CD8-positive, alpha-beta memory T cell (primary cell): Measurements from ENCODE around the gene FOXD4L3. TPM values are rescaled to one million over a fixed set of nuclear protein-coding genes. Genes with fewer than 3 reads are reported as not detected.
"Not testable (repeated sequence)": the region's sequence is repeated elsewhere in the genome, so short reads cannot be mapped to it uniquely, and the experiment has no call there.

Experiments used
- CTCF ChIA-PET: fragments of 350-600 bp; sonication (Branson Sonifier 250); formaldehyde crosslinking; loops from one replicate; lab custom pipeline; 2021; ENCODE audit warnings: antibody characterized with exemption; lab: Charles Lee
- POLR2A ChIA-PET: fragments of 350-600 bp; sonication (Branson Sonifier 250); formaldehyde crosslinking; loops from one replicate; lab custom pipeline; 2021; ENCODE audit warnings: antibody characterized with exemption; lab: Charles Lee
- DNase-seq, 5 donors: peaks; one replicate each; pipeline versions ENCODE4 v3.0.0 to v3.0.0-alpha.2; 2020 to 2022; ENCODE audit warnings: mixed read lengths in 1 of 5
- H3K27ac ChIP-seq: one replicate; pipeline ENCODE4 v1.7.0; 2013; ENCODE audit warnings: low read depth, mild to moderate bottlenecking, low read length, moderate library complexity
- H3K27me3 ChIP-seq: 2 replicates; pipeline ENCODE4 v1.7.0; 2013; ENCODE audit warnings: low read length, mild to moderate bottlenecking; ENCODE audit not compliant: insufficient read depth, poor library complexity, severe bottlenecking
- H3K36me3 ChIP-seq: 2 replicates; pipeline ENCODE4 v1.7.0; 2013; ENCODE audit warnings: mild to moderate bottlenecking, low read length, moderate library complexity; ENCODE audit not compliant: insufficient read depth
- H3K4me1 ChIP-seq: 2 replicates; pipeline ENCODE4 v1.7.0; 2013; ENCODE audit warnings: mild to moderate bottlenecking, low read length, moderate library complexity; ENCODE audit not compliant: insufficient read depth
- H3K4me3 ChIP-seq: 2 replicates; pipeline ENCODE4 v1.7.0; 2013; ENCODE audit warnings: mild to moderate bottlenecking, low read length
- H3K9me3 ChIP-seq: 2 replicates; pipeline ENCODE4 v1.7.0; 2013; ENCODE audit warnings: mild to moderate bottlenecking, low read length
- H3K27ac Mint-ChIP-seq, 8 donors: one replicate each; pipeline ENCODE4 v1.8.0; 2020 to 2021; ENCODE audit warnings: mixed read lengths in 8 of 8, mild to moderate bottlenecking in 6 of 8, inconsistent platforms in 3 of 8, moderate library complexity in 3 of 8
- H3K27me3 Mint-ChIP-seq, 2 donors: one replicate each; pipeline ENCODE4 v1.8.0; 2020 to 2021; ENCODE audit warnings: mixed read lengths in 2 of 2, mild to moderate bottlenecking in 1 of 2, moderate library complexity in 1 of 2
- H3K36me3 Mint-ChIP-seq, 3 donors: one replicate each; pipeline ENCODE4 v1.8.0; 2020 to 2021; ENCODE audit warnings: mixed read lengths in 3 of 3, inconsistent platforms in 1 of 3, mild to moderate bottlenecking in 1 of 3
- H3K4me1 Mint-ChIP-seq, 3 donors: one replicate each; pipeline ENCODE4 v1.8.0; 2020 to 2021; ENCODE audit warnings: mixed read lengths in 3 of 3, inconsistent platforms in 1 of 3, mild to moderate bottlenecking in 1 of 3
- H3K4me3 Mint-ChIP-seq, 7 donors: one replicate each; pipeline ENCODE4 v1.8.0; 2020 to 2021; ENCODE audit warnings: mixed read lengths in 7 of 7, mild to moderate bottlenecking in 6 of 7, moderate library complexity in 4 of 7, inconsistent platforms in 2 of 7
- H3K9me3 Mint-ChIP-seq, 5 donors: one replicate each; pipeline ENCODE4 v1.8.0; 2020 to 2022; ENCODE audit warnings: mixed read lengths in 5 of 5, mild to moderate bottlenecking in 3 of 5, moderate library complexity in 2 of 5, inconsistent platforms in 1 of 5
- polyA plus RNA-seq: library from polyadenylated mRNA; unstranded; fragments of 300-500 nt; fragmentation: Illumina TruSeq; gene quantifications from one replicate; pipeline ENCODE4 v1.2.3, GENCODE V29; 2021
- total RNA-seq, 2 experiments: library from RNA; stranded (reverse); gene quantifications; one replicate each; pipeline ENCODE4 v1.2.3, GENCODE V29; 2021

Gene FOXD4L3
- total and polyA plus RNA-seq, 3 experiments from 2014 or later, result not detected

- H3K9me3 ChIP-seq, H3K4me3 Mint-ChIP-seq, H3K4me3 ChIP-seq, H3K36me3 Mint-ChIP-seq, H3K27me3 Mint-ChIP-seq, H3K4me1 ChIP-seq, H3K27me3 ChIP-seq, H3K27ac Mint-ChIP-seq, H3K27ac ChIP-seq, DNase-seq, H3K4me1 Mint-ChIP-seq, CTCF ChIA-PET, H3K9me3 Mint-ChIP-seq, H3K36me3 ChIP-seq, POLR2A ChIA-PET: not testable (repeated sequence)
Measured at GRCh38 chr9:68311208-68311607, 8.5 kb downstream of the FOXD4L3 start.

- POLR2A ChIA-PET, CTCF ChIA-PET, H3K27me3 Mint-ChIP-seq, H3K9me3 Mint-ChIP-seq, H3K4me3 ChIP-seq, H3K36me3 ChIP-seq, H3K4me1 Mint-ChIP-seq, H3K4me3 Mint-ChIP-seq, H3K9me3 ChIP-seq, DNase-seq, H3K27ac ChIP-seq, H3K27me3 ChIP-seq, H3K4me1 ChIP-seq, H3K36me3 Mint-ChIP-seq: not testable (repeated sequence)
- H3K27ac Mint-ChIP-seq, result peak overlapping the region in 1 of 8 donors; percentile 33
Measured at GRCh38 chr9:68318209-68318608, 15.5 kb downstream of the FOXD4L3 start.

DNA sequence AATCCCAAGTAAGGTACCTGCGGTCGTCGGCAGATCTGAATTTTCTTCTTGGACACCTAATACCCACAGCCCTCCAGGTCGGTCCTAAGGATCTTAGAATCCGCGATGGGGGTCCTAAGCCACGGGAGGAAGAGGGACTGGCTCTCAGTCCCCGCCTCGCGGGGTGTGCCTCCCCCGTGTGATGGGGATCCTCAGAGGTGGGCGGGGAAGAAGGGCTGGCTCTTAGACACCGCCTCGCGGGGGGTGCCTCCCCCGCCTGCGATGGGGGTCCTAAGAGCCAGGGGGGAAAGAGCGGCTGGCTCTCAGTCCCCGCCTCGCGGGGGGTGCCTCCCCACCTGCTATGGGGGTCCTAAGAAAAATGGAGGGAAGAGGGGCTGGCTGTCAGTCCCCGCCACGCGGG lies 21.1 kb downstream of the FOXD4L3 start:
- H3K27me3 Mint-ChIP-seq, H3K27ac ChIP-seq, H3K36me3 ChIP-seq, H3K9me3 ChIP-seq, H3K4me3 ChIP-seq, H3K36me3 Mint-ChIP-seq, H3K4me3 Mint-ChIP-seq, H3K4me1 Mint-ChIP-seq, H3K4me1 ChIP-seq, DNase-seq, H3K27ac Mint-ChIP-seq, POLR2A ChIA-PET, CTCF ChIA-PET, H3K27me3 ChIP-seq, H3K9me3 Mint-ChIP-seq: not testable (repeated sequence)

- H3K9me3 ChIP-seq, H3K4me1 ChIP-seq, POLR2A ChIA-PET, H3K4me3 ChIP-seq, H3K36me3 Mint-ChIP-seq, H3K27ac Mint-ChIP-seq, DNase-seq, H3K36me3 ChIP-seq, H3K4me3 Mint-ChIP-seq, H3K27ac ChIP-seq, CTCF ChIA-PET, H3K27me3 Mint-ChIP-seq, H3K9me3 Mint-ChIP-seq, H3K27me3 ChIP-seq, H3K4me1 Mint-ChIP-seq: not testable (repeated sequence)
Measured at GRCh38 chr9:68324518-68324917, 21.9 kb downstream of the FOXD4L3 start.

DNA sequence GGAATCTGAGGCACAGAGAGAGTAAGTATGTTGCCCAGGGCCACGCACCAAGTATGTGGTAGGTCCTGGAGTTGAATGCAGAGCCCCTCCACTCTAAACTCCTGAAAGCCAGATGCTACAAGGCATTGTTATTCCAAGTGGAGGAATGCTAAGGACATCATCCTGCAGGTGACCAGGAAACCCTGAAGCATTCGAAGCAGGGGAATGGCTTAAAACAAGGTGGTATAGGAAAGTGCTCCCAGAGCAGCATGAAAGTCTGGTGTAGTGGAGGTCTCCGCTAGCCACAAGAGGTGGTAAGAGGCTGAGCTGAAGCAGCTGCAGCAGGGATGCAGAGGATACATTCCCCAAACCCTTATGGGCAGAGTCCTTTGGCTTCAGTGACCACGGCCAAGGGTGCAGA lies 26.4 kb downstream of the FOXD4L3 start:
- H3K4me1 ChIP-seq, H3K36me3 ChIP-seq, H3K9me3 ChIP-seq, POLR2A ChIA-PET, H3K27me3 Mint-ChIP-seq, CTCF ChIA-PET, H3K4me3 ChIP-seq, H3K4me1 Mint-ChIP-seq, H3K27ac Mint-ChIP-seq, H3K4me3 Mint-ChIP-seq, H3K27me3 ChIP-seq, H3K36me3 Mint-ChIP-seq, H3K9me3 Mint-ChIP-seq, H3K27ac ChIP-seq, DNase-seq: not testable (repeated sequence)

DNA sequence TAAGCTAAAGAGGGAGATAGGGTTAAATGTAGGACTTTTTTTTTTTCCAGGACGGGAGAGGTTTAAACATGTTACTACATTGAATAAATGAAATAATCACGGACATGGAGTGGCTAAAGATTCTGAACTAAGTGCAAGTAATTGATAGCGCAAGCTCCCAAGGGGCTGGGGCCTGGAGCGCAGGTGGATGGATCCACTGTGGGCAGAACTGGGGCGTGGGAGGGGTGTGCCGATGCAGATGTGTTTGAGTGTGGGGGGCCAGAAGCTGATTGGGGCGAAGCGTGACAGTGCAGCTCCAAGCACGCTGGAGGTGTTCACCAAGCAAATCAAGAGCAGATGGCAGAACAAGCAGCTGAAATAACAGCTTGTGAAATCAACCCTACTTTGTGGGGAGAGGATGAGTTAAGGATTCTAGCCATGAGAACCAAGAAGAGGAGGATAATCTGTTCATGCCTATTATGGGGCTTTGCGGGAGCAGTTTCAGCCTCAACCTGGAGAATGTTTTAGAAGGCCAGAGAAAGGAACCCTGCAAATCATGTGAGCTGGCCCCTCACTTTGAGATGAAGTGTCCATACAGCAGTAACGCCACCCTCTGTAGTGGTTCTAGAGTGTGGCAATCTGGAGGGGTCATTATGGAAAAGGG lies 28.0 kb downstream of the FOXD4L3 start:
- H3K9me3 ChIP-seq, H3K4me3 Mint-ChIP-seq, H3K27ac Mint-ChIP-seq: not testable (repeated sequence)

GRCh38 chr9:68332122-68332521 lies 29.5 kb downstream of the FOXD4L3 start:
- H3K27me3 ChIP-seq, H3K27me3 Mint-ChIP-seq, H3K36me3 ChIP-seq, POLR2A ChIA-PET, H3K4me3 Mint-ChIP-seq, H3K27ac Mint-ChIP-seq, H3K4me1 ChIP-seq, H3K9me3 ChIP-seq, DNase-seq, CTCF ChIA-PET, H3K27ac ChIP-seq, H3K36me3 Mint-ChIP-seq, H3K9me3 Mint-ChIP-seq, H3K4me1 Mint-ChIP-seq, H3K4me3 ChIP-seq: not testable (repeated sequence)

More for the DNA sequence above, 28.0 kb downstream of the FOXD4L3 start:
- CTCF ChIA-PET, H3K4me1 Mint-ChIP-seq, H3K4me1 ChIP-seq, H3K4me3 ChIP-seq, H3K27ac ChIP-seq, H3K27me3 ChIP-seq, DNase-seq, H3K36me3 Mint-ChIP-seq, H3K27me3 Mint-ChIP-seq, H3K36me3 ChIP-seq, H3K9me3 Mint-ChIP-seq, POLR2A ChIA-PET: not testable (repeated sequence)

DNA sequence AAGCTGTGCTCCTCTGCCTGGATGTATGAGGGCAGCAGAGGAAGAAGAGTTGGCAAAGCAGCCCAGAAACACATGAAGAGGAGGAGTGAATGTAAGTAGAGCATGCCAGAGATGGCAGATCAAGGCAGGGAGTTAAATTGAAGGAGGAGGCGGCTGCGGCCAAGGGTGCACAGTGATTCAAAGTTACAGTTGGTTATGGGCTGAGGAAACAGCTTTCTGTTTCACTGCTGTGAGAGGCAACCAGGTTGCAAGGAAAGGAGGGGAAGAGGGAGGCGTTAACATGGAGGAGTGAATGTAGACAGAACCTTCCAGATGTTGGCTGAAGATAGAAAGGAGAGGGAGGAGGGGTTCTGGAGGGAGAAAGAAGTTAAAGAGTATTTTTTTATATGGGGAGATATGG lies 33.3 kb downstream of the FOXD4L3 start:
- H3K36me3 ChIP-seq, CTCF ChIA-PET, H3K4me3 Mint-ChIP-seq, H3K27me3 ChIP-seq, H3K4me3 ChIP-seq, H3K27ac ChIP-seq, H3K27me3 Mint-ChIP-seq, H3K27ac Mint-ChIP-seq, H3K9me3 Mint-ChIP-seq, H3K9me3 ChIP-seq, H3K4me1 Mint-ChIP-seq, POLR2A ChIA-PET, DNase-seq, H3K4me1 ChIP-seq, H3K36me3 Mint-ChIP-seq: not testable (repeated sequence)
